ENCODE measurements around the gene DIP2B.
"Not testable (repeated sequence)": the region's sequence is repeated elsewhere in the genome, so short reads cannot be mapped to it uniquely, and the experiment has no call there.

GRCh38 chr12:50768813-50769212, 264.0 kb downstream of the DIP2B start:
- TF ChIP-seq CTCF, POLR2A (IDR thresholded peaks at IDR 0.05): not testable (repeated sequence)
